ENCODE measurements around the gene WASHC3.

GRCh38 chr12:102008615-102009126 is 53.1 kb downstream of the WASHC3 start:
- TF ChIP-seq SP1 (IDR thresholded peaks at IDR 0.05) (no peak), RAD21 (IDR thresholded peaks at IDR 0.05) (peak in 1 of 2 donors; percentile 13), ZBTB33 (IDR thresholded peaks at IDR 0.05) (peak; percentile 49), FOXA1 (IDR thresholded peaks at IDR 0.05) (peak; percentile 56), YY1 (IDR thresholded peaks at IDR 0.05) (peak; percentile 20), GABPA (IDR thresholded peaks at IDR 0.05 in 1 of 2, conservative IDR thresholded peaks at IDR 0.05 in 1 of 2) (peak in 1 of 2 donors; percentile 19), RXRA (IDR thresholded peaks at IDR 0.05) (peak in 1 of 2 donors; percentile 63), JUND (IDR thresholded peaks at IDR 0.05) (peak in 1 of 2 donors; percentile 51)
- TF ChIP-seq, protein P1, sequence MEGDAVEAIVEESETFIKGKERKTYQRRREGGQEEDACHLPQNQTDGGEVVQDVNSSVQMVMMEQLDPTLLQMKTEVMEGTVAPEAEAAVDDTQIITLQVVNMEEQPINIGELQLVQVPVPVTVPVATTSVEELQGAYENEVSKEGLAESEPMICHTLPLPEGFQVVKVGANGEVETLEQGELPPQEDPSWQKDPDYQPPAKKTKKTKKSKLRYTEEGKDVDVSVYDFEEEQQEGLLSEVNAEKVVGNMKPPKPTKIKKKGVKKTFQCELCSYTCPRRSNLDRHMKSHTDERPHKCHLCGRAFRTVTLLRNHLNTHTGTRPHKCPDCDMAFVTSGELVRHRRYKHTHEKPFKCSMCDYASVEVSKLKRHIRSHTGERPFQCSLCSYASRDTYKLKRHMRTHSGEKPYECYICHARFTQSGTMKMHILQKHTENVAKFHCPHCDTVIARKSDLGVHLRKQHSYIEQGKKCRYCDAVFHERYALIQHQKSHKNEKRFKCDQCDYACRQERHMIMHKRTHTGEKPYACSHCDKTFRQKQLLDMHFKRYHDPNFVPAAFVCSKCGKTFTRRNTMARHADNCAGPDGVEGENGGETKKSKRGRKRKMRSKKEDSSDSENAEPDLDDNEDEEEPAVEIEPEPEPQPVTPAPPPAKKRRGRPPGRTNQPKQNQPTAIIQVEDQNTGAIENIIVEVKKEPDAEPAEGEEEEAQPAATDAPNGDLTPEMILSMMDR (IDR thresholded peaks at IDR 0.05; ENCODE audit: low read depth, low read length, missing input control) = no peak
- TF ChIP-seq, protein P2, sequence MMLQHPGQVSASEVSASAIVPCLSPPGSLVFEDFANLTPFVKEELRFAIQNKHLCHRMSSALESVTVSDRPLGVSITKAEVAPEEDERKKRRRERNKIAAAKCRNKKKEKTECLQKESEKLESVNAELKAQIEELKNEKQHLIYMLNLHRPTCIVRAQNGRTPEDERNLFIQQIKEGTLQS (IDR thresholded peaks at IDR 0.05) = no peak
- TF ChIP-seq, protein P3, sequence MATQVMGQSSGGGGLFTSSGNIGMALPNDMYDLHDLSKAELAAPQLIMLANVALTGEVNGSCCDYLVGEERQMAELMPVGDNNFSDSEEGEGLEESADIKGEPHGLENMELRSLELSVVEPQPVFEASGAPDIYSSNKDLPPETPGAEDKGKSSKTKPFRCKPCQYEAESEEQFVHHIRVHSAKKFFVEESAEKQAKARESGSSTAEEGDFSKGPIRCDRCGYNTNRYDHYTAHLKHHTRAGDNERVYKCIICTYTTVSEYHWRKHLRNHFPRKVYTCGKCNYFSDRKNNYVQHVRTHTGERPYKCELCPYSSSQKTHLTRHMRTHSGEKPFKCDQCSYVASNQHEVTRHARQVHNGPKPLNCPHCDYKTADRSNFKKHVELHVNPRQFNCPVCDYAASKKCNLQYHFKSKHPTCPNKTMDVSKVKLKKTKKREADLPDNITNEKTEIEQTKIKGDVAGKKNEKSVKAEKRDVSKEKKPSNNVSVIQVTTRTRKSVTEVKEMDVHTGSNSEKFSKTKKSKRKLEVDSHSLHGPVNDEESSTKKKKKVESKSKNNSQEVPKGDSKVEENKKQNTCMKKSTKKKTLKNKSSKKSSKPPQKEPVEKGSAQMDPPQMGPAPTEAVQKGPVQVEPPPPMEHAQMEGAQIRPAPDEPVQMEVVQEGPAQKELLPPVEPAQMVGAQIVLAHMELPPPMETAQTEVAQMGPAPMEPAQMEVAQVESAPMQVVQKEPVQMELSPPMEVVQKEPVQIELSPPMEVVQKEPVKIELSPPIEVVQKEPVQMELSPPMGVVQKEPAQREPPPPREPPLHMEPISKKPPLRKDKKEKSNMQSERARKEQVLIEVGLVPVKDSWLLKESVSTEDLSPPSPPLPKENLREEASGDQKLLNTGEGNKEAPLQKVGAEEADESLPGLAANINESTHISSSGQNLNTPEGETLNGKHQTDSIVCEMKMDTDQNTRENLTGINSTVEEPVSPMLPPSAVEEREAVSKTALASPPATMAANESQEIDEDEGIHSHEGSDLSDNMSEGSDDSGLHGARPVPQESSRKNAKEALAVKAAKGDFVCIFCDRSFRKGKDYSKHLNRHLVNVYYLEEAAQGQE (IDR thresholded peaks at IDR 0.05) = no peak

Data from liver (tissue), 3 donors.